Measurements from ENCODE around the gene MAGEF1. TPM values are rescaled to one million over a fixed set of nuclear protein-coding genes. Genes with fewer than 3 reads are reported as not detected.

The MAGEF1 gene
- polyA plus RNA-seq, 3 donors, result 87.1 to 95.8 (median 92.4) TPM

DNA sequence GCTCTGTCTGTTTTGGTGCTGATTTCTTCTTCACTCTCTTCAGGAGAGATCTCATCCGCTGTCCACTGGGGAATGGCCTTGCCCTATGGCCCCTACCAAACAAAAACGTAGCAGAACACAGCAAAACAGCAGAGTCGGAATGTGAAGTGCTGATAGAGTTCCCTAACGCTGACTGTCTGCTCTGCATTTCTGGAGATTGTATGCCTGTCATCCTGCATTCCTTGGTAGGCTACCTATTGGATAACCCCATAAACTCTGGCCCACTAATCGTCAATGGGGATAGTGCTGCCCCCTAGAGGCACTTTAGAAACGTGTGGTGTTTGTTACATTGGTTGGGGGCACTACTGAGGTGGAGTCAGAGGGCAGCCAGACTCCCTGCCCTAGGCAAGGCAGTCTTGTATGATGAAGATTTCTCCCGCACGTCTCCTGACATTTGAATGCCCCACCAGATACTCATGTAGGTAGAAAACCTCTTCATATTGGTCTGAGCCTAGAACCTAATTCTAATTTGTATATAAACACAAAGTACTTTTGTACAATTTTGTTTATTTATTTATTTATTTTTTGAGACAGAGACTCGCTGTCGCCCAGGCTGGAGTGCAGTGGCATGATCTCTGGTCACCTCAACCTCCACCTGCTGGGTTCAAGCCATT is 15.6 kb upstream of the MAGEF1 start:
- DNase-seq (ENCODE audit: low read depth in 3 of 3, low spot score in 2 of 3), result peak in 1 of 3 donors; percentile 79

- DNase-seq (ENCODE audit: low read depth in 3 of 3, low spot score in 2 of 3), result no peak
These were observed 14.6 kb upstream of the MAGEF1 start for GRCh38 chr3:184726497-184726896.

DNA sequence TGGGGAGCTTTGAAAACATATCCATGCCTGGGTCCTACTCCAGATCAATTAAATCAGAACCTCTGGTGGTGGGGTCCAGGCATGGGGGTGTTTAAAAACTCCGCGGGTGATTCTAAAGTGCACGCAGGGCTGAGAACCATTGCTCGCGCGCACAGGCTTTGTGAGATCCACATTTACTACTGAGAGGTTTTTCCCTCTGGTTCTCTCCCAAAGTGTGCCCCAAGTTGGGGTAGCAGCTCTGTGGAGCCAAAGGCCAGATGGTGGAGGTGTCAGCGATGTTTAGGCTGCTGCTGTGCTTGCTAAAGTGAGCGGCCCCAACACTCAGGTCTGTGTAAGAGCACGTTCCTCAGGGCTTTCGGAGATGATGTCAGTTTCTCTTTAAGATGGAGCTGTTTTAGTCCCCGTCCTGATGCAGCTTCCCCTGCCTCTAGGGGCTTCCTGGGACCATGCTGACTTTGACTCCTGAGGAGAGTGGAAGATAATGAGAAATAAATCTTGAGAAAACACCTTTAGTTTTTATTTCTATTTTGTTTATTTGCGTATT is 13.4 kb upstream of the MAGEF1 start:
- DNase-seq (ENCODE audit: low read depth in 3 of 3, low spot score in 2 of 3), result no peak

GRCh38 chr3:184724699-184725098 is 12.8 kb upstream of the MAGEF1 start:
- no peak for DNase-seq (ENCODE audit: low read depth in 3 of 3, low spot score in 2 of 3)

DNA sequence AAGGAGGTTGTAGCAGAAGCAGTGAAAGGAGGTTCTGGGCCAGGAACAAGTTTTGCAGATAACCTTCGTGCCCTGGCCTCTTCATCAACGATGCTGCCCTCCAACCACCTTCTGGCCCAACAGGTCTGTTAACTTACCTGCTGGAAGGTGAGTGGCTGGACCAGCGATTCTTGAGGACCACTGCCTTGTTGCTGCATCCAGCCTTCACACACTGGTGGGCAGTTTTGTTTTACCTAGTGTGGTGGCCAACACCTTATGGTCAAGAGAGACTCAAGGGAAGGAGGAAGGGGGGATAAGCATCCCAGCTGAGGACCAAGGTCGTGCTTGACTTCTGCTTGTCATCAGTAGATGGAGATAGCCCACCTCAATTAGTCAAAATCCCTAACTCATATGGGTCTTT is 7.8 kb upstream of the MAGEF1 start:
- DNase-seq (ENCODE audit: low read depth in 3 of 3, low spot score in 2 of 3), result no peak

- DNase-seq (ENCODE audit: low read depth in 3 of 3, low spot score in 2 of 3), result no peak
These were observed 6.6 kb upstream of the MAGEF1 start for GRCh38 chr3:184718431-184718830.

DNA sequence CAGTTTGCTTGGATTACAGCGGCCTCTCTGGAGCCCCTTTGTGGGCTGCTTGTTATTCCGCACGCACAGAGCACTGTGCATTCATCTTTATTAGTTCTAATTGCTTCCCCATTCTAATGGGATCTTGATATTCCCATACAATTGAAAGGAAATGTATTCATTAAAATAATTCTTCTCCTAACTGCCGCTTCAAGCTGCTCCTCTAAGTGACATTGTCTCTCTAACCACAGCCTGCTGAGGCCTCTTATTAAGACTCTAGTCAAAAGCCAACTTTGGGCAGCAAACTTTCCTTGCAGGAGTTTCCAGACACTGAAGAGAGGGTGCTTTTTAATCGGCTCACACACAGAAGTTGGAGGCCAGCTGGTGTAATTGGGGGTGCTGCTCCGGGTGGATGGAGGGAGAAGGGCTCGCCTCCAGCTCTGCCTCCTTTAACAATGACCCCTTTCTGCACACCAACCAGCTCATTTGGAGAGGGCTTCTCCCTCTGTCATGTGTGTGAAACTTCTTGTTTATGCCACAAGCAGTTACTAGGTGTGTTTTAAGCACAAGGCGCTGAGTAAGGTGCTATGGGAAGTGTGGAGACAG is 5.6 kb upstream of the MAGEF1 start:
- no peak for DNase-seq (ENCODE audit: low read depth in 3 of 3, low spot score in 2 of 3)

DNA sequence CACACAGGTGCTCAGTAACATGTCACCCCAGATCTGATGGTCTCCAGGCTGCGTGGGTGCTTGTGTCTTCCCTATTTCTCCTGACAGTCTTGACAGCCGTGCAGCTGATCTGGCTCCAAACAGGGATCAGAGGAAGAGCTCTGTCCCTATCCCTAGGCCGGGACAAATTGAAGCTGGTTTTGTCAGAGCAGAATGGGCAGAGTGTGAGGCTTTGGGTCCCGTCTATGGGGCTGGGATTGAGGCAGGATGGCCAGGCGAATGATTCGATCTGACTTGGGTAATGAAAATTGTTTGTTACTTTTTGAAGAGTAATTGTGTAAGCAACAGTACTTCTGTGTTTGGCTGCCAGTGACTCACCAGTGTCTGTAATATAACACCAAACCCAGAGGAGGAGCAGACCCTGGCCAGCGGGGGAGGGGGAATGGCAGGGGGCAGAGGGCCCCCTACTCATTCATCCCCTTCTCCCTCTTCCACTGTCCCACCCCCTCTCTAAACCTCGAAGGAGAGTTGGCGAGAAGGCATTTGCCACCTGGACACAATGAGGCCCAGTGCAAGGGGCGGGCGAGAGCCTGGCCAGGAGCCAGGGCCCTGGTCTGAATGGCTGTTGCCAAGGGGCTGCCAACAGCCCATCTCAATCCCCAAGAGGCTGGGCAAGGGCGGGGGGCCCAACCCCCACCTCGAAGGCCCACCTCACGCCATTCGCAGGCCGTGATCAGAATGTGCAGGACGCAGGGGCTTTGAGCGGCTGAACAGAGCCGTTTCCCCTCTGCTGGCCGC is 4.9 kb upstream of the MAGEF1 start:
- no peak for DNase-seq (ENCODE audit: low read depth in 3 of 3, low spot score in 2 of 3)

DNA sequence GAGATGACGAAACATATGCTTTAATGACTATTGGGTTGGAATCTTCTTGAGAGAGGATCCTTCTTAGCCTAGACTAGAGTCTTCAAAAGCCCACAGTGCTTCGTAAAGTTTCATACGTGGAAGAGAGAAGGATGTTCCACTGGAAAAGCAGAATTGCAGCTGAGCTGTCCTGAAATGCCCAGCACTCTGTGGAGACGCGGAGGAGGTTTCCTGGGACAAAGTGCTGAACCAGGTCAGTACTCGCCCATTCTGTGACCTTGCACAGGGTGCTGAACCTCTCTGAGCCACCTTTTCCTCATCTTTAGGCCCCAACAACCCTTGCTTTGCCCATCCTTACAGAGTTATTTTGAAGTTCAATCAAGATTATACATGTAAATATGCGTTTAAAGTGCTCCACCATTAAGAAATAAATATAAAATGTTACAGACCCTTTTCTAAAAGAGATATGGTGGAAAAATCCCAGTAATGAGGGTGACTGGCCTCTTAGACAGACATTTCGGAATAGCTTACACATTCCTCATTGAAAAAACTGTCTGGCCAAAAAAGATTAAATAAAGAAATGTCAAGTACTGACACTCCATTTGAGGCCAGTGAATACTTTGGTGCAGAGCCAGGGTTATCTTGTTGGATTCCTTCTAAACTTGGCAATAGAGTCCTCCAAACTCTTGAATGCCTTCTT is 4.2 kb upstream of the MAGEF1 start:
- no peak for DNase-seq (ENCODE audit: low read depth in 3 of 3, low spot score in 2 of 3)

DNA sequence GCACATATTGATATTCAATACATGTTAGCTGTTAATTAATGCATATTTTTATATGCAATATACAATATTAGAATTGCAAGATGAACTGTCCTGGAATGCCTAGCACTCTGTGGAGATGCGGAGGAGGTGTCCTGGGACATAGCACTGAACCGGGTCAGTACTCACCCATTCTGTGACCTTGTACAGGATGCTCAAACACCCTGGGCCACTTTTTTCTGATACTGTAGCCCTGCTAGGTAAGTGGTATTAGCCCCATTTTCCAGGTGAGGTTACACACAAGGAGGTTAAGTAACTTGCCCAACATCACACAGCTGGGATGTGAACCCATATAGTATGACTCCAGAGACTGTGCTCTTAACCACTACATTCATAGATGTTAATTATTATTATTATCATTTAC is 1.7 kb upstream of the MAGEF1 start:
- DNase-seq (ENCODE audit: low read depth in 3 of 3, low spot score in 2 of 3), result no peak

- DNase-seq (ENCODE audit: low read depth in 3 of 3, low spot score in 2 of 3), result no peak
These were observed 1.1 kb upstream of the MAGEF1 start for GRCh38 chr3:184713040-184713355.

GRCh38 chr3:184712248-184713039 is 580 bp upstream of the MAGEF1 start:
- no peak for DNase-seq (ENCODE audit: low read depth in 3 of 3, low spot score in 2 of 3)

- DNase-seq (ENCODE audit: low read depth in 3 of 3, low spot score in 2 of 3), result no peak
These were observed 883 bp downstream of the MAGEF1 start for GRCh38 chr3:184710870-184711492.

- DNase-seq (ENCODE audit: low read depth in 3 of 3, low spot score in 2 of 3), result no peak
These were observed 8.2 kb downstream of the MAGEF1 start for GRCh38 chr3:184703657-184704056.

GRCh38 chr3:184700759-184701158 is 11.1 kb downstream of the MAGEF1 start:
- DNase-seq (ENCODE audit: low read depth in 3 of 3, low spot score in 2 of 3), result no peak

DNA sequence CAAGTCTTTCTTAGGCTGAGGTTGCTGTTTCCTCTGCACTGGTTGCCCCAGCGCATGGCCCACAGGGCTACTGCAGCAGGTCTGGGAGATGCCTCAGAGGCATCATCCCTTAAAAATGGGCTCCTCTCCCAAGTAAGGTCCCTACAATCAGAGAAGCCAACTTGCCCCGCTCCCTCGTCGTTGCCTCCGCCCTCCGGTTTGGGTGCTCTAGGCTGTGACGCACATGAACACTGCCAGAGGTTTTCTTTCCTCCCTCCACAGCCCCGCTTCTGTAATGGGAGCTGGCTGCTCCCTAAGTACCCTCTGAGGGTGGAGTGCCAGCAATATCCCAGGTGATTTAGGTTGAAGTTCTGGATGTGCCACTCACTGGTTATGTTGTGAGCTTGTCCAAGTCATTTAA is 14.0 kb downstream of the MAGEF1 start:
- no peak for DNase-seq (ENCODE audit: low read depth in 3 of 3, low spot score in 2 of 3)

GRCh38 chr3:184696697-184697096 is 15.2 kb downstream of the MAGEF1 start:
- DNase-seq (ENCODE audit: low read depth in 3 of 3, low spot score in 2 of 3), result no peak

GRCh38 chr3:184694716-184695115 is 17.1 kb downstream of the MAGEF1 start:
- no peak for DNase-seq (ENCODE audit: low read depth in 3 of 3, low spot score in 2 of 3)

DNA sequence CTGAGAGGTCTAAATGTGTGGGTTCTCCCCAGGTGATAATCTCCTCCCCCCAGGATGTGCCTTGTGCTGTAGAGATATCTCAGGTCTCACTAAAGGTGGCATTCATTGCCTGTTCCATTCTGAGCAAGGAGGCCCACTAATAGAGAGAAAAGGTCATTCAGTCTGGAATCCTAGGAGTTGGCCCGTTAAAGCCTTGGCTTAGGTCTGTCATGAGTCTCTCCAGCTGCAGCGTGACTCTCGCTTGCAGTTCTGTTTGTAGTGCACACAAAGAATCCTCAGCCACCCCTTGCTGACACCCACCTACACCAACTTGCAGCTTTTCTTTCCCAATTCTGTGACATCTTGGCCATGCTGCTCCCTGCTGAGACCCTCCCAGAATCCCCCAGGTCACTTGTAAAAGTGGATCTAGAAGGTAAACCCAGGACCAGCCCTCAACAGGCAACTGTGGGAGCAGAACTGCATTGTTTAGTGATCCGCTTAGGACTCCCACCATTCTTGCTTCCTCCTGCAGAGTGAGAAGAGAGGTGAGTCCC is 17.7 kb downstream of the MAGEF1 start:
- DNase-seq (ENCODE audit: low read depth in 3 of 3, low spot score in 2 of 3), result no peak
